Left lung (tissue), 10 donors: Measurements from ENCODE around the gene IPPK. TPM values are rescaled to one million over a fixed set of nuclear protein-coding genes. Genes with fewer than 3 reads are reported as not detected.

Experiments used
- ATAC-seq: fragments of 200-7000 bp; cut with Tn5 transposase; one replicate; pipeline ENCODE4 v1.9.1; 2020; ENCODE audit warnings: moderate library complexity
- DNase-seq, 4 donors: peaks; one replicate each; pipeline ENCODE4 v3.0.0-alpha.2; 2013 to 2020
- H3K27ac ChIP-seq, 2 donors: fragments of 200-600 bp; sonication (generic) in 1 of 2; one replicate each; pipeline versions ENCODE4 v1.5.0 to v1.8.0; 2020 to 2021
- H3K27me3 ChIP-seq, 2 donors: fragments of 200-600 bp; sonication (generic) in 1 of 2; one replicate each; pipeline versions ENCODE4 v1.5.0 to v1.8.0; 2020 to 2021
- H3K36me3 ChIP-seq, 2 donors: fragments of 200-600 bp; sonication (generic) in 1 of 2; one replicate each; pipeline versions ENCODE4 v1.5.0 to v1.8.0; 2020 to 2021
- H3K4me1 ChIP-seq, 2 donors: fragments of 200-600 bp; one replicate each; pipeline ENCODE4 v1.8.0; 2021
- H3K4me3 ChIP-seq, 2 donors: fragments of 200-600 bp; sonication (generic) in 1 of 2; one replicate each; pipeline versions ENCODE4 v1.5.0 to v1.8.0; 2020 to 2021; ENCODE audit warnings: mild to moderate bottlenecking in 1 of 2
- H3K9me3 ChIP-seq, 2 donors: fragments of 200-600 bp; sonication (generic) in 1 of 2; one replicate each; pipeline versions ENCODE4 v1.5.0 to v1.8.0; 2020 to 2021
- intact Hi-C, 2 donors: fragments of 100-400 bp; cut with DNase I; formaldehyde crosslinking; loops; one replicate each; pipeline versions ENCODE4 v1.11.2 to v1.14.2; 2022
- polyA plus RNA-seq, 6 donors: library from polyadenylated mRNA; unstranded; fragments of 120-200 nt; gene quantifications; one replicate each; pipeline ENCODE4 v1.2.1, GENCODE V29; 2013; ENCODE audit not compliant: insufficient read length in 6 of 6
- total RNA-seq, 2 donors: library from RNA; stranded (reverse); fragmentation: NEBNext Ultra II Directional; extraction: Animal tissue kit (Norgen Biotek cat#: 25700); gene quantifications; one replicate each; pipeline ENCODE4 v1.2.1, GENCODE V29; 2021
- TF ChIP-seq, protein P1 (sequence below), 2 donors: fragments of 200-600 bp; sonication (generic) in 1 of 2; IDR thresholded peaks; one replicate each; pipeline versions ENCODE4 v1.5.0 to v1.8.0; 2021; ENCODE audit warnings: antibody characterized with exemption in 2 of 2
- donor health status: DM: no; HTN: yes; CAD: no.
- donor health status: DM: no; HTN: no; CAD: no.

The IPPK gene
- total and polyA plus RNA-seq, 8 donors: 6.5 to 10.8 (median 8.7) TPM

- no peaks in the 10 kb centered on the region for H3K4me1 ChIP-seq
- H3K9me3 ChIP-seq: peaks cover 0 to 4% of the 10 kb centered on the region in 2 donors
- H3K36me3 ChIP-seq: peaks cover 0 to 100% of the 10 kb centered on the region in 2 donors
- DNase-seq (peak in 1 of 4 donors; percentile 48), ATAC-seq (no peak)
- H3K27ac ChIP-seq: no peak overlapping the region
- intact Hi-C loops: loop anchor here in 1 of 2 donors (5.0 to 10.0 kb wide), 2 partner anchors 304 to 506 kb away; no protein-coding TSS in a partner anchor
- H3K4me3 ChIP-seq: no peak overlapping the region
- H3K27me3 ChIP-seq: no peaks in the 10 kb centered on the region
- TF ChIP-seq, protein P1, sequence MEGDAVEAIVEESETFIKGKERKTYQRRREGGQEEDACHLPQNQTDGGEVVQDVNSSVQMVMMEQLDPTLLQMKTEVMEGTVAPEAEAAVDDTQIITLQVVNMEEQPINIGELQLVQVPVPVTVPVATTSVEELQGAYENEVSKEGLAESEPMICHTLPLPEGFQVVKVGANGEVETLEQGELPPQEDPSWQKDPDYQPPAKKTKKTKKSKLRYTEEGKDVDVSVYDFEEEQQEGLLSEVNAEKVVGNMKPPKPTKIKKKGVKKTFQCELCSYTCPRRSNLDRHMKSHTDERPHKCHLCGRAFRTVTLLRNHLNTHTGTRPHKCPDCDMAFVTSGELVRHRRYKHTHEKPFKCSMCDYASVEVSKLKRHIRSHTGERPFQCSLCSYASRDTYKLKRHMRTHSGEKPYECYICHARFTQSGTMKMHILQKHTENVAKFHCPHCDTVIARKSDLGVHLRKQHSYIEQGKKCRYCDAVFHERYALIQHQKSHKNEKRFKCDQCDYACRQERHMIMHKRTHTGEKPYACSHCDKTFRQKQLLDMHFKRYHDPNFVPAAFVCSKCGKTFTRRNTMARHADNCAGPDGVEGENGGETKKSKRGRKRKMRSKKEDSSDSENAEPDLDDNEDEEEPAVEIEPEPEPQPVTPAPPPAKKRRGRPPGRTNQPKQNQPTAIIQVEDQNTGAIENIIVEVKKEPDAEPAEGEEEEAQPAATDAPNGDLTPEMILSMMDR (IDR thresholded peaks at IDR 0.05): no peak
These were observed 28.7 kb downstream of the IPPK start for GRCh38 chr9:92641092-92641809.

DNA sequence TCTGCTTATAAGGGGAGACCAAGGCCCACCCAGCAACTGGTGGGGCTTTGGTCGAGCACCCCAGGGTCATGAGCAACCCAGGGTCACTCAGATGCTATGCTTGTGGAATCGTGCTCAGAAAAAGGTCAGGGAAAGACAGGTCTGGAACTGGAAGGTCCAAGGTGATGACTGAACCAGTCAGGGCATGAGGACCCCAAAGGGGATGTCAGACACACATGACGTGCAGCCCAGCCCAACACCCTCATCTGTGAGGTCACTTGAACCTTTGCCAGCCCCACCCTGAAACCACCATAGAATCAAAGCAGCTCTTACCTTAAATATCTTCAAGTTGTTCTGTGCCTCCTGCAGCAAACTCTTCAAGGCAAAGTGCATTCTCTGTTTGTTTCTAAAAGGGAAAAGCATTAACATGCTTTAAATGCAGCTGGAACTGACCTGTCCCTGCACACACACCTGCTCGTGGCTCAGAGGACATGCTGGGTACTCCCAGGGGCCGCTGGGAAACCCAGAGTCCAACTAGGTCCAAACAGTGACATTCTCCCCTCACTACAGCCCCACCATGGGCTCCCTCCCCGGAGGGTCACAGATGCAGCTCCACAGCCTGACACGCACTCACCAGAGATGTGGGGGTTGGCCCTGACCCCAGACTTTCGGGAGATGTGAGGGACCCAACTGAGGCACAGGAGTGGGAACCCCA is 29.4 kb downstream of the IPPK start:
- no peak for ATAC-seq
- H3K4me1 ChIP-seq: no peaks in the 10 kb centered on the region
- H3K4me3 ChIP-seq: no peak overlapping the region
- peaks cover 0 to 1% of the 10 kb centered on the region in 2 donors for H3K9me3 ChIP-seq
- no peaks in the 10 kb centered on the region for H3K27me3 ChIP-seq
- peaks cover 0 to 100% of the 10 kb centered on the region in 2 donors for H3K36me3 ChIP-seq
- TF ChIP-seq, protein P1 (IDR thresholded peaks at IDR 0.05): no peak
- DNase-seq: no peak
- no peak overlapping the region for H3K27ac ChIP-seq
- intact Hi-C loops: loop anchor here in 1 of 2 donors (5.0 to 10.0 kb wide), 2 partner anchors 303 to 506 kb away; no protein-coding TSS in a partner anchor

- Histone ChIP-seq H3K27me3 (no peaks in the 10 kb centered on the region), H3K4me3 (no peak overlapping the region), H3K9me3 (no peaks in the 10 kb centered on the region), H3K4me1 (no peaks in the 10 kb centered on the region), H3K27ac (no peak overlapping the region), H3K36me3 (peaks cover 0 to 100% of the 10 kb centered on the region in 2 donors)
- DNase-seq: peak in 1 of 4 donors; percentile 69
- TF ChIP-seq, protein P1 (IDR thresholded peaks at IDR 0.05): no peak
- intact Hi-C loops: loop anchor here in 1 of 2 donors (5.0 to 10.0 kb wide), 2 partner anchors 303 to 505 kb away; no protein-coding TSS in a partner anchor
- no peak for ATAC-seq
These were observed 30.1 kb downstream of the IPPK start for GRCh38 chr9:92639791-92640271.

GRCh38 chr9:92639124-92639523 is 30.8 kb downstream of the IPPK start:
- intact Hi-C loops: no loop called here
- no peak overlapping the region for H3K27ac ChIP-seq
- no peaks in the 10 kb centered on the region for H3K4me1 ChIP-seq
- ATAC-seq: no peak
- H3K27me3 ChIP-seq: no peaks in the 10 kb centered on the region
- H3K36me3 ChIP-seq: peaks cover 0 to 100% of the 10 kb centered on the region in 2 donors
- TF ChIP-seq, protein P1 (IDR thresholded peaks at IDR 0.05): no peak
- no peak overlapping the region for H3K4me3 ChIP-seq
- H3K9me3 ChIP-seq: no peaks in the 10 kb centered on the region
- peak in 1 of 4 donors; percentile 15 for DNase-seq

- TF ChIP-seq, protein P1 (IDR thresholded peaks at IDR 0.05): no peak
- no peaks in the 10 kb centered on the region for H3K27me3 ChIP-seq
- DNase-seq: peak in 1 of 4 donors; percentile 21
- no peak overlapping the region for H3K27ac ChIP-seq
- no peaks in the 10 kb centered on the region for H3K9me3 ChIP-seq
- no peak overlapping the region for H3K4me3 ChIP-seq
- H3K4me1 ChIP-seq: no peaks in the 10 kb centered on the region
- intact Hi-C loops: no loop called here
- peaks cover 0 to 100% of the 10 kb centered on the region in 2 donors for H3K36me3 ChIP-seq
- ATAC-seq: no peak
These were observed 31.3 kb downstream of the IPPK start for GRCh38 chr9:92638621-92639101.
